ENCODE measurements around the gene RHOT2.

DNA sequence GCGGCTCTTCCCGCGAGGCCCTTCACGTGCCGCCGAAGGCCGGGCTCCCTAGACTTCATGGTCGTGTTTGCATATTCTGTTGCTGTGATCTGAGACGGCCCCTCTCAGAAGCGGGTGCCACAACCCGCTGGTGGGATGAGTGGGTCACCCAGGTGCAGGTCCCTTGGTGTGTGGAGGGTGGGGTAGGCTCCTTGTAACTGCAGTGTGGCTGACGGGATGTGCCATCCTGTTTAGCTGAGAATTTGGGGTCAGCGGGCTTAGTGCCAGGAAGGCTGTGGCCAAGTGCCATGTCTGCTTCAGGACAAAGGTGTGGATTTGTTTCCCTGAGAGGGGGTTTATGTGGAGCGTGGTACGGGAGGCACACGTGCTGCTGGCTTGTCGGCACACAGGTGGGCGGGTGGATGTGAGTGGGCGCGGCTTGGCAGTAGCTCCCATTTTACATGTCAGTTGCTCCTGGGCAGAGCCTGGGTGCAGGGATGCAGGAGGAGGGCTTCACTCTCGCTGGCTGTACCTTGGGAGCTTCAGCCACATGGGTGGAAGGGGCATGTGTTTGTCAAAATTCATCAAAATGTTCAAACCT lies 46.3 kb upstream of the RHOT2 start:
- TF ChIP-seq BHLHE40 (IDR thresholded peaks at IDR 0.05; ENCODE audit: borderline replicate concordance) (no peak), TARDBP (IDR thresholded peaks at IDR 0.05) (no peak), FOXM1 (IDR thresholded peaks at IDR 0.05; ENCODE audit: borderline replicate concordance) (no peak), ZNF384 (IDR thresholded peaks at IDR 0.05) (no peak), ARNT (IDR thresholded peaks at IDR 0.05) (no peak)

Measured in HEK293T (cell line).